SK-N-SH treated with all-trans-retinoic acid at 6 μM for 48 hours (cell line): ENCODE measurements around the gene FAM83E.

Experiments used
- CSRNP3 ChIP-seq: fragments of 250-450 bp; sonication (Bioruptor Pico); IDR thresholded peaks from 2 replicates; pipeline ENCODE4 v1.5.1; 2021; ENCODE audit warnings: mild to moderate bottlenecking, moderate library complexity
- OSR1 ChIP-seq: fragments of 250-450 bp; sonication (Bioruptor Pico); IDR thresholded peaks from 2 replicates; pipeline ENCODE4 v1.8.0; 2022; ENCODE audit warnings: moderate library complexity, mild to moderate bottlenecking, inconsistent platforms
- RARB ChIP-seq: fragments of 250-450 bp; sonication (Bioruptor Pico); IDR thresholded peaks from 2 replicates; pipeline ENCODE4 v1.8.0; 2021; ENCODE audit warnings: mild to moderate bottlenecking, moderate library complexity
- ZNF8 ChIP-seq: fragments of 450-650 bp; formaldehyde crosslinking; IDR thresholded peaks from 2 replicates; pipeline ENCODE4 v1.5.0; 2020; ENCODE audit warnings: mild to moderate bottlenecking, moderate library complexity

- TF ChIP-seq OSR1 (no peak), CSRNP3 (CRISPR knock-in tag) (no peak), RARB (CRISPR knock-in tag) (no peak), ZNF8 (CRISPR knock-in tag) (no peak)
Observed at GRCh38 chr19:48603850-48604249, 11.0 kb downstream of the FAM83E start.
